PFSK-1 (cell line): ENCODE data around the gene DTX3.

Experiments used
- FOXP2 ChIP-seq: optimal IDR thresholded peaks from 2 replicates; pipeline ENCODE3; 2011; ENCODE audit warnings: borderline replicate concordance, control low read depth, inconsistent platforms; ENCODE audit not compliant: insufficient read depth; ENCODE audit errors: extremely low read length, extremely low read depth
- POLR2AphosphoS5 ChIP-seq: IDR thresholded peaks from 2 replicates; pipeline ENCODE4 v1.6.1; 2012; ENCODE audit warnings: low read depth, mild to moderate bottlenecking, control low read depth, low read length, moderate library complexity
- REST ChIP-seq, 2 experiments: IDR thresholded peaks; 2 replicates each; pipeline versions ENCODE4 v1.6.1 to v1.8.0; 2011 to 2012; ENCODE audit warnings: low read depth in 2 of 2, low read length in 2 of 2, control low read depth in 1 of 2, inconsistent platforms in 1 of 2, mild to moderate bottlenecking in 1 of 2, moderate library complexity in 1 of 2; ENCODE audit not compliant: insufficient read depth in 1 of 2
- SIN3A ChIP-seq: IDR thresholded peaks from 2 replicates; pipeline ENCODE4 v1.6.1; 2012; ENCODE audit warnings: mild to moderate bottlenecking, low read length, moderate library complexity, borderline replicate concordance; ENCODE audit not compliant: insufficient read depth
- TAF1 ChIP-seq: IDR thresholded peaks from 2 replicates; pipeline ENCODE4 v1.6.1; 2012; ENCODE audit warnings: low read length, control low read depth, borderline replicate concordance; ENCODE audit not compliant: insufficient read depth

DNA sequence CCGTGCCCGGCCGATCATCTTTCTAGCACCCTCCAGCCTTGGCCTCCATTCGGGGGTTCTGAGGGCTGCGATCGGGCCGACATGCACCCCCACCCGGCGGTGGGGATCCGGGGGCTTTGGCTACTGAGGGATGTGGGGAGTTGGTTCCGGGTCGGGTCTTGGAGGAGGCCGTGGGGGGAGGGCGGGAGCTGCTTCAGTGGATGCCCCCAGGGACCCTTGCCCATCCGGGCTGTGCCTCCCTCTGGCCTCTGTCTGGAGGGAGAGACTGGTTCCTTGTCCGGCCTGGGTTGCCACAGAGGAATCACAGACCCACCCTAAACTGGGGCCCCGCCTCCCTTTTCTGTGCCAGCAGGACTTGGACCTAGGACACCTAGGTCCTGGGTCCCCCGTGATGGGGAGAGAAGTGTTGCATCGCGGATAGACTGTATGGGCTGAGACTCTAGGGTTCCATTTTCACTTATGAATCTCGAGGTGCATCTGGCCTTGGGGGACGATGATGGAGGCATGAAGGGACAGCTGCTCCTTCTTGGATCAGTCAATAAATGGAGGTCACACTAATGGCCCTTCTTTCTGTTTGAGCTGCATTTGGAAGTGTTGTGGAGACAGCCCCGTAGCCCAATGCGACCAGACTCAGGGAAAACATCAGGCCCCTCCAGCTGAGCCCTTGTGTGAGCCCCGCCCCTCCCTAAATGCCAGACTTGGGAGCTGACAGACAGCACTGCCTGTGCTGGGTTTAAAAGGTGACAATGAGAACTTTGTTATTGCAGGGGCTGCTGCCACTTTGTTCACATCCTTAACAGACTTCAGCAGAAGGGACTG is 577 bp downstream of the DTX3 start:
- TF ChIP-seq SIN3A, result no peak
- TF ChIP-seq TAF1, result no peak
- TF ChIP-seq POLR2AphosphoS5, result no peak
- TF ChIP-seq FOXP2, result no peak
- TF ChIP-seq REST (IDR thresholded peaks at IDR 0.05; ENCODE audit: insufficient read depth in 1 of 2, low read depth in 2 of 2, low read length in 2 of 2), result no peak
